C4-2B (cell line): ENCODE measurements around the gene NELFB.

ENCODE experiments used
- CTCF ChIP-seq: fragments of 450-650 bp; conservative IDR thresholded peaks from 2 replicates; pipeline ENCODE4 v1.5.1; 2017; ENCODE audit warnings: mild to moderate bottlenecking
- ZFX ChIP-seq: fragments of 450-650 bp; IDR thresholded peaks from 2 replicates; pipeline ENCODE4 v1.6.1; 2017

GRCh38 chr9:137273095-137273490 is 18.0 kb downstream of the NELFB start:
- TF ChIP-seq CTCF (no peak), ZFX (no peak)
